ENCODE measurements around the gene MARCHF5.
"Not testable (repeated sequence)": the region's sequence is repeated elsewhere in the genome, so short reads cannot be mapped to it uniquely, and the experiment has no call there.

DNA sequence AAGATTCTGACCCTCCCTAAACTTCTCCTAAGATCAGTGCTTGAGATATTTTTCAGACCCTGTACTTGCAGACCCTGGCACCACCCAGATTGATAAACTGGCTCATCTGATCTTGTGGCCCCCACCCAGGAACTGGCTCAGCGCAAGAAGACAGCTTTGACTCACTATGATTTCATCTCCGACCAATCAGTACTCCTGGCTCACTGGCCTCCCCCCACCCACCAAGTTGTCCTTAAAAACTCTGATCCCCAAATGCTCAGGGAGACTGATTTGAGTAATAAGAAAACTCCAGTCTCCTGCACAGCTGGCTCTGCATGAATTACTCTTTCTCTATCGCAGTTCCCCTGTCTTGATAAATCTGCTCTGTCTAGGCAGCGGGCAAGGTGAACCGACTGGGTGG lies 111.3 kb downstream of the MARCHF5 start:
- TF ChIP-seq, protein P1, sequence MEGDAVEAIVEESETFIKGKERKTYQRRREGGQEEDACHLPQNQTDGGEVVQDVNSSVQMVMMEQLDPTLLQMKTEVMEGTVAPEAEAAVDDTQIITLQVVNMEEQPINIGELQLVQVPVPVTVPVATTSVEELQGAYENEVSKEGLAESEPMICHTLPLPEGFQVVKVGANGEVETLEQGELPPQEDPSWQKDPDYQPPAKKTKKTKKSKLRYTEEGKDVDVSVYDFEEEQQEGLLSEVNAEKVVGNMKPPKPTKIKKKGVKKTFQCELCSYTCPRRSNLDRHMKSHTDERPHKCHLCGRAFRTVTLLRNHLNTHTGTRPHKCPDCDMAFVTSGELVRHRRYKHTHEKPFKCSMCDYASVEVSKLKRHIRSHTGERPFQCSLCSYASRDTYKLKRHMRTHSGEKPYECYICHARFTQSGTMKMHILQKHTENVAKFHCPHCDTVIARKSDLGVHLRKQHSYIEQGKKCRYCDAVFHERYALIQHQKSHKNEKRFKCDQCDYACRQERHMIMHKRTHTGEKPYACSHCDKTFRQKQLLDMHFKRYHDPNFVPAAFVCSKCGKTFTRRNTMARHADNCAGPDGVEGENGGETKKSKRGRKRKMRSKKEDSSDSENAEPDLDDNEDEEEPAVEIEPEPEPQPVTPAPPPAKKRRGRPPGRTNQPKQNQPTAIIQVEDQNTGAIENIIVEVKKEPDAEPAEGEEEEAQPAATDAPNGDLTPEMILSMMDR (IDR thresholded peaks at IDR 0.05) = not testable (repeated sequence)
- not testable (repeated sequence) for TF ChIP-seq ZFX (IDR thresholded peaks at IDR 0.05; ENCODE audit: borderline replicate concordance)

Data from 22Rv1 (cell line).